AG08395 (cell line): ENCODE data around the gene FBP1.
A peak's percentile ranks its signal among the peaks of the same experiment; 100 is the strongest.

Source experiments
- DNase-seq: peaks from one replicate; pipeline ENCODE4 v3.0.0; 2012; ENCODE audit warnings: mixed read lengths, low spot score

Gene FBP1

DNA sequence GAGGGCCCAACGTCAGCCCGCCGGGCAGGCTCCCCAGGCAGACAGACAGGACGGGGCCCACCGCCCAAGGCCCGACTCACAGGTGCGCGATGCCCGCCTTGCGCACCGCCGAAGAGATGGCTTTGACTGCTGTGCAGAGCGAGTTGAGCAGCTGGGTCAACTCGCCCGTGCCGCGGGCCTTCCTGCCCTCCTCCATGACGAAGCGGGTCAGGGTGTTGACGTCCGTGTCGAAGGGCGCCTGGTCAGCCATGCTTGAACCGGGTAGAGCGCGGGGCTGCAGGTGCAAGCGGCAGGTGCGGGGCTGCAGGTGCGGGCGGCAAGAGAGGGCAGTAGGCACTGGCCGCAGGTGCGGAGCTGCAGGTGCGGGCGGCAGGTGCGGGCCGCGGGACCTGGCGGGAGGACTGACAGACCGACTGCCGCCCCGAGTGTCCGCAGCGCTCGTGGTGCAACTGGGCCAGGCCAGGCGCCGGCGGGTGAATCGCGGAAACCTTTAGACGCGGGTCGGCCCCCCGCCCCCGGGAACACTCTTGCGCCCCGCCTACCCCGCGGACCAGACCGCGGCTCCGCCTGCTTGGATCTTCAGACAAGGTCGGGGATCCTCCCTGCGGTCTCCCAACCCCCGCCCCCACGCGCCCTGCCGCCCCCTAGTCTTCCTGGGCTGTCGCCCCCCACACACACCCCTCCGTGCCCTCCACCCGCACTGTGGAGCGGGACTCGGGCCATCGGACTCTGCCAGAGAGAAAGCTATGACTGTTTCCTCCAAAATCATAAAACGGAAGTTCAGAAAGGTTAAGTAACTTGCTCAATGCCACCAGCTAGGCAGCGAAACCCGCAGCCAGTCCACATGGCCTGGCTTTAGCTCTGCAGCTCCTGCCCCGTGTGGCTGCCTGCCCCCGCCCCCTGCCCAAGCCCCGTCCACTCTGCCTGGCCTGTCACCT, at the start of gene FBP1:
TSS of gene FBP1 (minus strand) at position 458 of the 938 bp plus-strand sequence. CDS start at position 250, 208 bp downstream.
- no peak for DNase-seq

DNA sequence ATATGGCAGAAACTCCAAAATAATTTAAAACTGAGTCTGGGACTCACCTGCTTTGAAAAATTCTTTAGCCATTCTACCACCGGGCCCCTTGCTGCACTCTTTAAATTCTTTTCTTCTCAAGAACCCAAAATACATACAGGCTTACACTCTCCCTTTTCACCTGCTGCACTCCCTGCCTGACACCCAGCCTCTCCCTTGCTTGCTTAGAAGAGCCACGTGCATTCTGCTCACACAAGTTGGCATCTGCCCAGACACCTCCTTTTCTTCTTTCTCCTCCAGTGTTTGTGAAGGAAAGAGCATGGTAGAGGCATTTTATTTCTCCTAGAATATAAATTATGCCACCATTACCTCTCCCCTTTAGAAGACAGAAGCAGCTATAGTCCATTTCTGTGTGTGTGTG, 48.1 kb upstream of the FBP1 start:
- no peak for DNase-seq

- no peak for DNase-seq
Measured at GRCh38 chr9:94685359-94685758, 46.0 kb upstream of the FBP1 start.

DNA sequence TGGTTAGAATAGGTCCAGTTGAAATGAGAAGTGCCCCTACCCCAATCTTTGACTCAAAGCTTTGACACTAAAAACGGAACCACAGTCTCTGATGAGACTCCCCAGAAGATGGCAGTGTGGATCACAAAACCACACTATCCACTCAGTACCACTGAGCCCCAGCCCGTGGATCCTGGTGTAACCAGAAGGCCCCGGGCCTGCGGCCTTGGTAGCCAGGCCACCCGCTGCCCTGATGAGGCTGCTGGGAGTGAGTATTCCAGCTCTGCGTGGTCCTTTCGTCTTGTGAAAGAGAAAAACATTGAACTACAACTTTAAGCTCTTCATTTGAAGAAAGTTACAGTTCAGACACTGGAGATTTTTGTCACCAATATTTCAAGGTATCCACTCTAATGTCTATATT, 42.2 kb upstream of the FBP1 start:
- DNase-seq: peak; percentile 90

GRCh38 chr9:94680621-94681020, 41.3 kb upstream of the FBP1 start:
- DNase-seq: no peak

- no peak for DNase-seq
Measured at GRCh38 chr9:94680020-94680419, 40.7 kb upstream of the FBP1 start.

DNA sequence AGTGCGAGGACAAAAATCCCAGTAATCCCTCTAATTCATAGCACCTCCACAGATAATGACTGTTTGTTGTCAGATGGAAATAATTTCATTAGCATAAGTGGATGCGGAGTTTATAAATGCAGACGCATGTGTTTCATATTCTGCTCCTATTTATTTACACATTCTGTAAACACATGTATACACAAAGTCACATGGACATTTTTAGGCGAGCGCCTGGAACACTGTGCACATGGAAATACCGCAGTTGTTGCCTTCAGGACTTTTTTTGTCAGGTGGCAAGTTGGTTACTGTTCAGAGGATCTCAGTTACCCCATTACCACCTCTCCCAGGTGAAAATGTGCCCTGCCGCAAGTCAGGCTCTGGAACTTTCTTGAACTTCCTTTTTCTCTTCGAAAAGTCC, 40.3 kb upstream of the FBP1 start:
- no peak for DNase-seq

GRCh38 chr9:94677929-94678328, 38.6 kb upstream of the FBP1 start:
- no peak for DNase-seq

GRCh38 chr9:94676446-94677131, 37.3 kb upstream of the FBP1 start:
- DNase-seq: no peak

DNA sequence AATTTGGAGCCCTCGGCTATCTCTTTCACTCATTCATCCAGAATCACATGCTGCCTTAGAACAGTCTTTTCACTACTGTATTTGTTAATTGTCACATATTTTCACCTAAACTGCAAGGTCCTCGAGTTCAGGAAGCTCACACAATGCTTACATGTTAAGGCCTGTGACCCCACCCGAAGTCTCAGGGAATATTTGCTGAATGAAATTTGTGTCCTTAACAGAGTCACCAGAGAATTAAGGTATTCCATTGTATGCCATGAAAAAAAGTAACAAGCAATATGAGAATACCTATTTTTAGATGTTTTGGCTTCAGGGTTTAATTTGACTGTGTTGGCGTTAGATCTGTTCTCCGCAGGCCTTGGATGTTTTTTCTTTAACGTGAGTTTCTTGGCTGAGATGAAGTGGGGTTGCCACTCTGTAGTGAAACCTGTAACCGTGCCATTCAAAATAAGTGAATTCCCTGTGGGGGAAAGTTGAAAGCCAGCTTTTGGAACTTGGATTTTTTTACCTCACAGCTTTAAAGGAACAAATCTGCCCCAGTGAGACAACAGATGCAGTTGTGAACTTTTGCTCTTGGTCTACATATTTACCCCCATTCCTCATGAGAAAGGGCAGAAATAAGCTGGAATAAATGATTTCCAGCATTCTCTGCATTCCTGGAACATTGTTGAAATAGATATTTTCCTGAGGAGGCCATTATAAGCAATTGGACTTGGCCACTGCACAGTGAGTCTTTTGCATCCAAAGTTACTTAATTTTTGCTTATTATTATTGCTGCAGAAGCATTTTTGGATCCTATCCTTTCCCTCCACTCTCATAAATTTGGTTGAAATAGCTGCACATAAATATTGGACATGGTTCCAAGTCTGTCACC, 35.9 kb upstream of the FBP1 start:
- peak; percentile 60 for DNase-seq

- peak; percentile 30 for DNase-seq
Measured at GRCh38 chr9:94672811-94673487, 33.6 kb upstream of the FBP1 start.

DNA sequence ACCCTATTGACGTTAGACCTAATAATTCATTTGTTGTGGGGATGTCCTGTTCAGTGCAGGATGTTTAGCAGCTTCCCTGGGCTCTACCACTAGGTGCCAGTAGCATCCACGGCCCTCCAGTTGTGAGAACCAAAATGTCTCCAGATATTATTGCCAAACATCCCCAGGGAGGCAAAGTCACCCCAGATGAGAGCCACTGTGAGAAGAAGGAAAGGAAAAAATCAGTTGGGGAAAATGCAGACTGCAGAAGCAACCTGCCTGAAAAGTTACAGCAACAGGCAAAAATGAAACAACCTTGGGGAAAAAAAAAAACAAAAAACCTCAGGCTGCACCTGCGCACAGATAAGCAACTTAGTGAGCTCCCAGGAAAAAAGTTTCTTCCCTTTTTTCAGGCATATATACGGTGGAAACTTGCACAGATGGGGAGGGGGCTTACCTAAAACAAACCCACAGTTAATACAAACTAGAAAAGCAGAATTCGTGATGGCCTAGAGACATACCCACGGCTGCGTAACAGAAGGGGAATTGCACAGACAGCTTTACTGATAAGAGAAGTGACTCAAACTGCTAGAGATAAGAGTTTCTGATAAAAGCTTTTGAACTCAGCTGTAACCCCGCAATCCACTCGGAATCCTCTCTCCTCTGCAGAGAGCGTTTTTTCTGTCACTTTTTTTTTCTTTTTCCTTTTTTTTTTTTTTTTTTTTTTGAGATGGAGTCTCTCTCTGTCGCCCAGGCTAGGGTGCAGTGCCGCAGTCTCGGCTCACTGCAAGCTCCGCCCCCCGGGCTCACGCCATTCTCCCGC, 29.8 kb upstream of the FBP1 start:
- DNase-seq: peak; percentile 71

- no peak for DNase-seq
Measured at GRCh38 chr9:94668418-94668927, 29.2 kb upstream of the FBP1 start.

GRCh38 chr9:94666364-94667099, 27.2 kb upstream of the FBP1 start:
- no peak for DNase-seq

DNA sequence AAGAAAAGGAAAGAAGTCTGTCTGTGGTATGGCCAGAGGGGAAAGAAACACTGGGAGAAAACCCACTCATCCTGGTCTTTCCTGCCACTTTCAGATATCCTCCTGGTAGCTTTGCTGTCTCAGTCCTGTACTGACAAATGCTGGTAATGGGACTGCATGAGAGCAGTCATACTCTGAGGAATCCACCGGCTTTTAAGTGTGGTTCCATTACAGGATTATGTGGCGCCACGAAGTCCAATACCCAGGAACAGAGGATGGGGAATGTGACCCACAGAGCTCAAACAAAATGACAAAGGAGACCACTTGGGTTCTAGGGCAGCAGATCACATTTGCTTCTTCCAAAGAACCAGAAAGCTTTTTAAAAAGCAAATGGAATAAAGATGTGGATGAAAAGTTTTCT, 26.3 kb upstream of the FBP1 start:
- DNase-seq: no peak

DNA sequence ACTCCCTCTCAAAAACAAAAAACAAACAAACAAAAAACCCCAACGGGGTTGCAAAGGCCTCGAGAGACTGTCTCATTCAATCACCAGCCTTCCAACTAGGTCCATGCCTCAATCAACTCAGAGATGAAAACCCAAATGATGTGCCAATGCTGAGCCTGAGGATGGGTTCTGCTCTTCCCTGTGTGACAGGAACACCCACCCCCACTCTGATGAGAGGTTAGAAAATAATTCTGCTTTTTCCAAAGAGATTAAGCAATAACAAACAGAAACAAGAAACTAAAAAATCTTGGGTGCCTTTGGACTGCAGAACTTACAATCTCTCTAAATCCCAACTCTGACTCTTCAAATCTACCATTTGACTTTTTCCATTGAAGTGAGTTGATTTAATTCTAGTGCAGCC, 25.5 kb upstream of the FBP1 start:
- no peak for DNase-seq

DNA sequence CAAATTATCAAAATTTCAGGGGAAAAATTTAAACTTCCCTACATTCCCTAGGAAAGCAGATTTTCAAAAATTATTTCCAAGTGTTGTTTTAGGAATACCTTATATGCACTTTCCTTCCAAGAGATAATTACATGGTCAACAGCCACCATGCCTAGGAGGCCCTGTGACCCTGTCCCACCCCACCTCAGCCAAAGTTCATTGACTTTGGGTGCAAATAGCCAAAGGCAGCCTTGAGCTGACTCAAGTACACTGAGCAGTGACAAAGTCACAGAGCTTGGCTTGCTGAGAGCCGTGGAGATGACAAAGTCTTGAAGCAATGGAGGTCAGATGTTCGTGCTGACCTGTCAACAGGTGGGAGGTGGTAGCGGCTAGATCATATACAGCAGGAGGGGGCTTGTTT, 24.3 kb upstream of the FBP1 start:
- no peak for DNase-seq

GRCh38 chr9:94663140-94663539, 23.8 kb upstream of the FBP1 start:
- DNase-seq: no peak

GRCh38 chr9:94657021-94657725, 17.9 kb upstream of the FBP1 start:
- DNase-seq: no peak
